D721Med (cell line): ENCODE data around the gene LGALS7B.
"Not testable (repeated sequence)": the region's sequence is repeated elsewhere in the genome, so short reads cannot be mapped to it uniquely, and the experiment has no call there.

Experiments
- DNase-seq: peaks from one replicate; pipeline ENCODE4 v3.0.0; 2011; ENCODE audit warnings: low spot score; ENCODE audit not compliant: insufficient read length
- FAIRE-seq: peaks from 2 replicates; lab custom pipeline; 2011; peaks lifted over from hg19 to GRCh38; lab: Jason Lieb, UNC
- CTCF ChIP-seq: IDR thresholded peaks from 2 replicates; pipeline ENCODE4 v1.5.1; 2012; ENCODE audit warnings: mild to moderate bottlenecking, control low read depth; ENCODE audit not compliant: insufficient read depth; ENCODE audit errors: missing control alignments

The LGALS7B gene

GRCh38 chr19:38796154-38796553, 7.2 kb downstream of the LGALS7B start:
- no peak for FAIRE-seq
- no peak for DNase-seq
- no peak for TF ChIP-seq CTCF

- FAIRE-seq, DNase-seq: not testable (repeated sequence)
Observed at GRCh38 chr19:38797781-38798180, 8.8 kb downstream of the LGALS7B start.

- no peak for TF ChIP-seq CTCF
- no peak for FAIRE-seq
- DNase-seq: no peak
Observed at GRCh38 chr19:38799104-38799503, 10.1 kb downstream of the LGALS7B start.

GRCh38 chr19:38800577-38801347, 11.8 kb downstream of the LGALS7B start:
- DNase-seq (no peak), FAIRE-seq (no peak)
- no peak for TF ChIP-seq CTCF

GRCh38 chr19:38801359-38802095, 12.5 kb downstream of the LGALS7B start:
- FAIRE-seq: no peak
- no peak for TF ChIP-seq CTCF
- no peak for DNase-seq

GRCh38 chr19:38803543-38803942, 14.5 kb downstream of the LGALS7B start:
- TF ChIP-seq CTCF: no peak
- DNase-seq (no peak), FAIRE-seq (no peak)

GRCh38 chr19:38805180-38805579, 16.2 kb downstream of the LGALS7B start:
- no peak for DNase-seq
- no peak for FAIRE-seq
- no peak for TF ChIP-seq CTCF
